Stimulated activated CD8-positive, alpha-beta memory T cell treated with anti-CD3 and anti-CD28 coated beads, Interleukin-2, amount 100 ng/mL, for 48 hours (primary cell): Measurements from ENCODE around the gene PCSK6.
"Not testable (repeated sequence)": the region's sequence is repeated elsewhere in the genome, so short reads cannot be mapped to it uniquely, and the experiment has no call there.

Experiments
- DNase-seq, 2 donors: peaks; one replicate each; pipeline ENCODE4 v3.0.0-alpha.2; 2020; ENCODE audit warnings: low read depth in 2 of 2

Gene PCSK6

DNA sequence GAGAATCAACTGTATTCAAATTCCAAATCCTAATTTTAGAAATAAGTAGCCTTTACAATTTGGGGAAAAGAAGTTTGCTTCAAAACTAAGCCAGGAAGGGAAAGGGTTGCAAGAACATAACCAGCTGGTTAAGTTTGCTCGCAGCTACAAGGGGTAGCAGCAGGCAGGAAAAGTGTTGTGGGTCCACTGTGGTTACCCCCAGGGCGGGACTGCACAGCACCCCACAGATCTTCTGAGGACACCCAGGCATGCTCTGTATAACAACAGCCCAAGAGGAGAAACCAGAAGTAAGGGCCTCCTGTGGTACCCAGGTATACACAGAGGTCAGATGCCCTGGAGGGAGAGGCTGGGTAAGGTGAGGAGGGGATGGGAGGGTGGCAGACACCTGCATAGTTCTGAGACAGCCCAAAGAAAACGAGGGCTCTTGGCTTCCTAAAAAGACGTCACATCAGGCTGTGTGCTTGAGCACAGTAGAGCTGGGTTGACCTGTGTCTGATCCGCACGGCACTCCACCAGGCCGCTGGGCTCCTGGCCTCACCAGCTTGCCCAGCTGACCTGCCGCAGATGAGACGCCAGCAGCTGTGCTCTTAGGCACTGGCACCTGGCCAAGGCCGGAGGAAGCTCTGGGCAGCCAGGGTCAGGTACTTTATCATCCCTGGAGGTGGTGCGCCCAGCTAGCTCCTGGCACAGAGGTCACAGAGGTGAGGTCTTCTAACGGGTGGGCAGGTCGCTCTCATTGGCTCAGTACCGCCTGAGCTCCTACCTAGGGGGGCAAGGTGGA lies 112.7 kb downstream of the PCSK6 start:
- DNase-seq, result no peak

DNA sequence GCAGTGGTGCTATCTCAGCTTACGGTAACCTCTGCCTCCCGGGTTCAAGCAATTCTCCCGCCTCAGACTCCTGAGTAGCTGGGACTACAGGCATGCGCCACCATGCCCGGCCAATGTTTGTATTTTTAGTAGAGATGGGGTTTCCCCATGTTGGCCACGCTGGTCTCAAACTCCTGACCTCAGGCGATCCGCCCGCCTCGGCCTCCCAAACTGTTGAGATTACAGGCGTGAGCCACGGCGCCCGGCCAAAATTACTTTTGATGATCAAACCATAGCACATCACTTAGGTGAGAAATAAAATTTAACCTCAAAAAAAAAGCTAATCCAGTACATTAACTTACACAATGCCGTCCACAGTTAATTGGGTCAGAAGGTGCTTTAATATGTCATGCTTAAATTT lies 114.5 kb downstream of the PCSK6 start:
- not testable (repeated sequence) for DNase-seq

DNA sequence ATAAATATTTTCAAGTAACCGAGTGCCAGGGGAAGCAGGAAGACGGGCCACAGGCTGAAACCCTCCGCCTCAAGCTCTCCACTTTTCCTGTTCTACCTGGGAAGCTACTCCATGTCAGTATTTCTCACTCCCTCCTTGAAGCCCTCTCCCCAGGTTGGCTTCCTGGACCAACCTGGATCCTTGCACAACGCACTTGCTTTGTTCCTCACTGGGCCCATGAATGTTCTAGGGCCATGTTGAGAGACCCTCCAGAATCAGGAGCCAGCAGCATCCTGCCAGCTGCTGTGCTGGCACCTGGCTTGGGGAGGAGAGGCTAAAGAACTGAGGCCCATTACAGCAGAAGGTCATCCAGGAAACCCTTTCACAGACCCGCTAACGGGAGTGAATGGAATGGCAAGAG lies 115.2 kb downstream of the PCSK6 start:
- no peak for DNase-seq

DNA sequence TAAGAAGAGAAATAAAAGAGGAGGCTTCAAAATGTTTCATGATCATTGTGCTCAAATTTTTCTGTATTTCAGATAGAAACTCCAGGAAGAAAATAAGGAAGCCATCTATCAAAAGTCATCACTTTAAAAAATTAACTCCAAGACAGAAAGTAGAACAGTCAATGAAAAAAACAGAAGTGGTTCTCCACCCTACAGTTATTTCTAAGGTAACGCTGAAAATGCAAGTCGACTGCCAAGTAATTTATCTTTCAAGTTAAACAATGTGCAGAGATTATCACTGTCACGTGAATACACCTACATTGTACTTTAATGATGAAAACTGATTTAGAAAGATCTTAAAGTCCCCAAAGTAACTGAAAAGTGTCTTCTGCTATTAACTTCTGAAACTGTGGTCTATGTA lies 115.9 kb downstream of the PCSK6 start:
- DNase-seq, result no peak

- no peak for DNase-seq
Measured at GRCh38 chr15:101372960-101373525, 116.5 kb downstream of the PCSK6 start.

DNA sequence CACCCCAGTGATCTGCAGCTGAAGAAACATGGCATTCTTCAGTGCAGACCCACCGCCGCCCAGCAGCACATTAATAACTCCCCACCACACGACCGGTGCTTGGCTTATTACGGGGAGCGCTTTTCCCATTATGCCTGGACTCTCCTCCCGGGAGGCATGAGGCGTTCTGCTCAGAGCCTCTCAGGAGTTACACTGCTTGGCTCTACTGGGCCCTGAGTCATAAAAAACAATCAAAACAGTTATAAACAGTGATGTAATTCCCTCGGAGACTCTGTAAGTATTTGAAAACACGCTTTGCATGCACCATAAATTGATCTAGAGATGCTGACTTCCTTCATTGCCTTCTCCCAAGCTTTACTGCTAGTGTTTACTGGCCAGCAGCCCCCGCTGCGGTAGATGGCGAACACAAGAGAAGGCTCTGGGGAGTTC lies 117.3 kb downstream of the PCSK6 start:
- DNase-seq, result no peak

GRCh38 chr15:101371519-101371918 lies 118.0 kb downstream of the PCSK6 start:
- no peak for DNase-seq

- no peak for DNase-seq
Measured at GRCh38 chr15:101371081-101371480, 118.4 kb downstream of the PCSK6 start.

GRCh38 chr15:101370330-101371024 lies 119.0 kb downstream of the PCSK6 start:
- DNase-seq, result no peak

GRCh38 chr15:101369676-101370075 lies 119.8 kb downstream of the PCSK6 start:
- no peak for DNase-seq

DNA sequence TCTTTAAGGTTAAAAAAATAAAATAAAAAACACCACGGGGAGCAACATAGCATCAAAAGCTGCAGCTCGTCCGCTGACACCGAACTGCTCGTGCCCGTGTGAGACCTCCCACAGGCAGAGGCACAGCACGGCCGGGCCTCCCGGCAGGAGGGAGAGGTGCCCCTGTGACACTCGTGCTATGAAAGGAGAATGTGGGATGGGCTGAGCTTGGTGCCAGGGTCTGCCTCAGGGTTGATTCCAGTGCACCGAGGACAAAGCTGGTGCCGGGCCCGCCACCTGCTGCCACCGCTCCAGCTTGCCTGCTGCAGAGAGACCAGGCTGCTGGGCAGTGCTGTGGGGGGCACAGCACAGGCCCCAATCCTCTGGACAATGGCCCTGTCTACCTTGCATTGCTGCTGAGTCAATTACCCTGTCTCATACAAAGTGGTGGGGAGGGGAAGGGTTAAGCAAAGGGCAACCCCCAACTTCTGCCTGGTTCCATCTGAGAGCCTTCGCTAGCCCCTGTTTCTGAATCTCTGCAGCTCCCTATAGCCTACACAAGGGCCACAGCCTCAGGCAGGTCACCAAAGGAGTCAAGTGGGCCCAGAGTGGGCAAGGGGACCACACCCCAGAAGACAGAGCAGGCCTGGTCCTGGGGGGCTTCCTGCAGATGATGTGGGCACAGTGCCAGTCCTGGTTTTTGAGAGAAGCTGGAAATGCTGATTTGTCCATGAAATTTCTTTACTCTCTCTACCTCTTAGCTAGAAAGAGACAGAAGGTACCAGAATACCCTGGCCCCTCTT lies 120.5 kb downstream of the PCSK6 start:
- no peak for DNase-seq

DNA sequence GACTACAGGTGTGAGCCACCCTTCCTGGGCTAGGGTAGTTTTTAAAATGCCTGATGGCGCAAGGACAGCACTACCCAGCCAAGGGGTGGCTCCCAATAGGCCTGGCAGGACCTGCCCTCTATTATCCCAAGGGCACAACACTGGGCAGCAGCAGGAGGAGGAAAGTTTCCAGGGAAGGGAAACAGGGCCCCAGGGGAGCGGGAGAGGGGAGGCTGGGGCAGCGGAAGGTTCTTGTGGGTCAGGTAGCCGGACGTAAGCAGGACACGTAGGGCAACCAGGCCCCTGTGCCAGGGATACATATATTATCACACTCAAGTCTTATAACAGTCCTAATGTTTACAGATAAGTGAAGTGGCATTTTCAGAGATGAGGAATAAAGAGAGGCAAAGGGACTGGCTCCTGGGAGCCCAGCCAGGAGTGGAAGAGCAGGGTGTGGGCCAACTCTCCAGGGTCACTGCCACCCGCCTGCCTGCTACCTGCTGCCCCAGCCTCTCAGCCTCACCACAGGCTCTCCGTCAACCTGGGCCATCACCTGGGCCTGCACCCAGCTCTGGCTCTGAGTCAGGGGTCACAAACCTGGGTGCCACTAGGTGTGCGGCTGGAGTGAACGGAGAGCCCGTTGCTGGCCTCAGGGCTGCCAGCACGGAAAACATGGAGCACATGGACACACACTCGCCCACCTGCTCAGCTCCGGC lies 121.3 kb downstream of the PCSK6 start:
- DNase-seq, result no peak

- DNase-seq, result no peak
Measured at GRCh38 chr15:101366853-101367252, 122.7 kb downstream of the PCSK6 start.

GRCh38 chr15:101362986-101363566 lies 126.4 kb downstream of the PCSK6 start:
- no peak for DNase-seq

- no peak for DNase-seq
Measured at GRCh38 chr15:101362359-101362758, 127.1 kb downstream of the PCSK6 start.

GRCh38 chr15:101361418-101361817 lies 128.1 kb downstream of the PCSK6 start:
- DNase-seq, result no peak

GRCh38 chr15:101359365-101359947 lies 130.1 kb downstream of the PCSK6 start:
- no peak for DNase-seq

DNA sequence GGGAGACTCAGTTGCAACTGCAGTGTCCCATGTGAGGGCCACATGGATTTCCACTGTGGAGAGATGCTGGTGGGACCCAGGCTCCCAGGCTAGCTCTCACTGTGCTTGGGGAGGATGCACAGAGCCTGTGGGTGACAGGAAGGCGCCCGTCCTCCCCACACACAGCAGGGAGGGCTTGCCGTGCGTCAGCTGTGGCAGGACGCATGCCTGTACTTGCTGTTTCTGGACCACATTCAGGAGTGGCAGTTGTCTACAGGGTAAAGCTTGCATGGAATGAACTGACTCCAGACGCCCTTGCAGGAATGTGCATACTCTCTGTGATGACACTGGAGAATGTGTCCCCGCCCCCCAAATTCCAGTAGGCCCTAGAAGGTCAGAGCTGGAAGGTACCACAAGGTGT lies 130.6 kb downstream of the PCSK6 start:
- DNase-seq, result no peak

- no peak for DNase-seq
Measured at GRCh38 chr15:101357885-101358284, 131.6 kb downstream of the PCSK6 start.

DNA sequence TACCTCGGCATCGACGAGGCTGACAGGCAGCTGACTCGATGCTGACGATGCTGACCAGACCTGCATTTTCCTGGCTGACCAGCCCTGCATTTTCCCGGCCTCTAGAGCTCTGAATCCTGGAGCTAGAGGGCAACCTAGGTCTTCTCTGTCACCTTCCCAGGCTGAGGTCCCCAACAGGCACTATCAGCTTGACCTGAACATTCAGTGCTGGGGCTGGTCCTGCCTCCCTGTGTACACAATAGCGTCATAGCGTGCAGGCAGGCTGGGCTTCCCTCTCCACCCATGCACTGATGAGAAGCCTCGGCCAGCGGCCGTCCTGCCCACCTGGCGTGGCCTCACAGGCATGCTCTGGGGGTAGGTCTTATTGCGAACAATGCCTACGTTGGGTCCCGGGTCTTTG lies 132.2 kb downstream of the PCSK6 start:
- DNase-seq, result no peak
